Measurements from ENCODE around the gene RIN3. TPM values are rescaled to one million over a fixed set of nuclear protein-coding genes. Genes with fewer than 3 reads are reported as not detected.

The RIN3 gene
- total RNA-seq, 4 donors from 2014 or later = 2.1 to 10.4 (median 7.2) TPM

GRCh38 chr14:92624764-92625163 is 111.2 kb downstream of the RIN3 start:
- no peak for TF ChIP-seq CTCF (IDR thresholded peaks at IDR 0.05)
- TF ChIP-seq POLR2A (IDR thresholded peaks at IDR 0.05) = no peak
- TF ChIP-seq EP300 (IDR thresholded peaks at IDR 0.05) = no peak
- no peak for TF ChIP-seq POLR2AphosphoS5 (IDR thresholded peaks at IDR 0.05)
- no peak for DNase-seq (ENCODE audit: low spot score in 2 of 2)
- Histone ChIP-seq H3K9me3 (peaks cover 16% of the 10 kb centered on the region), H3K27me3 (no peaks in the 10 kb centered on the region), H3K27ac (no peak overlapping the region), H3K4me3 (no peak overlapping the region), H3K4me1 (no peaks in the 10 kb centered on the region), H3K36me3 (no peaks in the 10 kb centered on the region)
- WGBS = 94% methylated on average over 10 of the region's 10 CpGs

- no peaks in the 10 kb centered on the region for H3K4me1 ChIP-seq
- no peaks in the 10 kb centered on the region for H3K36me3 ChIP-seq
- 78% methylated on average over 5 of the region's 5 CpGs for WGBS
- peaks cover 16% of the 10 kb centered on the region for H3K9me3 ChIP-seq
- H3K4me3 ChIP-seq = no peak overlapping the region
- no peaks in the 10 kb centered on the region for H3K27me3 ChIP-seq
- TF ChIP-seq CTCF (IDR thresholded peaks at IDR 0.05) = no peak
- no peak for TF ChIP-seq POLR2A (IDR thresholded peaks at IDR 0.05)
- TF ChIP-seq POLR2AphosphoS5 (IDR thresholded peaks at IDR 0.05) = no peak
- no peak for TF ChIP-seq EP300 (IDR thresholded peaks at IDR 0.05)
- no peak for DNase-seq (ENCODE audit: low spot score in 2 of 2)
- no peak overlapping the region for H3K27ac ChIP-seq
Measured at GRCh38 chr14:92625213-92625612, 111.6 kb downstream of the RIN3 start.

- no peak for DNase-seq (ENCODE audit: low spot score in 2 of 2)
- TF ChIP-seq EP300 (IDR thresholded peaks at IDR 0.05) = no peak
- no peak for TF ChIP-seq CTCF (IDR thresholded peaks at IDR 0.05)
- no peak for TF ChIP-seq POLR2AphosphoS5 (IDR thresholded peaks at IDR 0.05)
- no peak for TF ChIP-seq POLR2A (IDR thresholded peaks at IDR 0.05)
- Histone ChIP-seq H3K9me3 (peaks cover 16% of the 10 kb centered on the region), H3K27me3 (no peaks in the 10 kb centered on the region), H3K36me3 (no peaks in the 10 kb centered on the region), H3K4me1 (no peaks in the 10 kb centered on the region), H3K27ac (no peak overlapping the region), H3K4me3 (no peak overlapping the region)
- 83% methylated on average over 3 of the region's 3 CpGs for WGBS
Measured at GRCh38 chr14:92626041-92626440, 112.5 kb downstream of the RIN3 start.

- 97% methylated on average over 7 of the region's 7 CpGs for WGBS
Measured at GRCh38 chr14:92627707-92628215, 114.2 kb downstream of the RIN3 start.

GRCh38 chr14:92628636-92629035 is 115.1 kb downstream of the RIN3 start:
- Histone ChIP-seq H3K27me3 (no peaks in the 10 kb centered on the region), H3K9me3 (peaks cover 13% of the 10 kb centered on the region), H3K36me3 (no peaks in the 10 kb centered on the region), H3K4me1 (no peaks in the 10 kb centered on the region), H3K4me3 (no peak overlapping the region), H3K27ac (no peak overlapping the region)
- no peak for TF ChIP-seq EP300 (IDR thresholded peaks at IDR 0.05)
- WGBS = 82% methylated on average over 2 of the region's 2 CpGs
- DNase-seq (ENCODE audit: low spot score in 2 of 2) = no peak

More at GRCh38 chr14:92627707-92628215, 114.2 kb downstream of the RIN3 start:
- TF ChIP-seq CTCF (IDR thresholded peaks at IDR 0.05) (no peak), POLR2A (IDR thresholded peaks at IDR 0.05) (no peak), POLR2AphosphoS5 (IDR thresholded peaks at IDR 0.05) (no peak), EP300 (IDR thresholded peaks at IDR 0.05) (no peak)
- H3K27me3 ChIP-seq = no peaks in the 10 kb centered on the region
- no peak for DNase-seq (ENCODE audit: low spot score in 2 of 2)
- no peak overlapping the region for H3K27ac ChIP-seq
- H3K36me3 ChIP-seq = no peaks in the 10 kb centered on the region
- H3K4me1 ChIP-seq = no peaks in the 10 kb centered on the region
- peaks cover 13% of the 10 kb centered on the region for H3K9me3 ChIP-seq
- no peak overlapping the region for H3K4me3 ChIP-seq

GRCh38 chr14:92630367-92630766 is 116.8 kb downstream of the RIN3 start:
- Histone ChIP-seq H3K36me3 (no peaks in the 10 kb centered on the region), H3K4me3 (no peak overlapping the region), H3K4me1 (no peaks in the 10 kb centered on the region), H3K27ac (no peak overlapping the region), H3K27me3 (no peaks in the 10 kb centered on the region), H3K9me3 (peaks cover 9% of the 10 kb centered on the region)
- TF ChIP-seq EP300 (IDR thresholded peaks at IDR 0.05) = no peak
- TF ChIP-seq POLR2A (IDR thresholded peaks at IDR 0.05) = no peak
- no peak for TF ChIP-seq CTCF (IDR thresholded peaks at IDR 0.05)
- no peak for TF ChIP-seq POLR2AphosphoS5 (IDR thresholded peaks at IDR 0.05)
- no peak for DNase-seq (ENCODE audit: low spot score in 2 of 2)
- 100% methylated on average over 2 of the region's 2 CpGs for WGBS

Data from suprapubic skin (tissue), 4 donors.